Astrocyte of the spinal cord (primary cell): Measurements from ENCODE around the gene SLC6A12.

ENCODE experiments used
- DNase-seq: peaks from one replicate; pipeline ENCODE4 v3.0.0; 2011; ENCODE audit warnings: low read depth, low spot score
- H3K4me3 ChIP-seq: 2 replicates; pipeline ENCODE4 v1.5.1; 2011; ENCODE audit warnings: low read depth, mild to moderate bottlenecking, low read length, moderate library complexity
- CTCF ChIP-seq: IDR thresholded peaks from 2 replicates; pipeline ENCODE4 v1.5.1; 2012; ENCODE audit warnings: low read depth, mild to moderate bottlenecking, low read length, inconsistent platforms
- in situ Hi-C: cut with HindIII; loops from 2 replicates; pipeline ENCODE4 v1.10.0; 2017; ENCODE audit warnings: low sequenced_read_pairs

SLC6A12 gene

GRCh38 chr12:224330-224729 is 10.4 kb upstream of the SLC6A12 start:
- no peak for DNase-seq
- no peak overlapping the region for H3K4me3 ChIP-seq
- no peak for TF ChIP-seq CTCF
- in situ Hi-C loops: no loop called here

GRCh38 chr12:223841-224240 is 9.9 kb upstream of the SLC6A12 start:
- H3K4me3 ChIP-seq: no peak overlapping the region
- in situ Hi-C loops: no loop called here
- DNase-seq: no peak
- TF ChIP-seq CTCF: no peak

GRCh38 chr12:221736-222135 is 7.8 kb upstream of the SLC6A12 start:
- in situ Hi-C loops: no loop called here
- no peak for DNase-seq
- TF ChIP-seq CTCF: no peak
- no peak overlapping the region for H3K4me3 ChIP-seq

- in situ Hi-C loops: no loop called here
- no peak overlapping the region for H3K4me3 ChIP-seq
- TF ChIP-seq CTCF: no peak
- DNase-seq: no peak
Observed at GRCh38 chr12:220946-221550, 7.1 kb upstream of the SLC6A12 start.

GRCh38 chr12:220491-220890 is 6.5 kb upstream of the SLC6A12 start:
- in situ Hi-C loops: no loop called here
- TF ChIP-seq CTCF: no peak
- H3K4me3 ChIP-seq: no peak overlapping the region
- DNase-seq: no peak

- TF ChIP-seq CTCF: peak; percentile 73
- in situ Hi-C loops: no loop called here
- H3K4me3 ChIP-seq: no peak overlapping the region
- peak; percentile 13 for DNase-seq
Observed at GRCh38 chr12:219891-220352, 6.0 kb upstream of the SLC6A12 start.
